ENCODE results near the gene CALN1.

CALN1 gene

GRCh38 chr7:72035266-72035665 lies 376.9 kb downstream of the CALN1 start:
- DNase-seq (ENCODE audit: low spot score), result no peak

GRCh38 chr7:72032934-72033333 lies 379.2 kb downstream of the CALN1 start:
- DNase-seq (ENCODE audit: low spot score), result no peak

GRCh38 chr7:72030994-72031667 lies 381.0 kb downstream of the CALN1 start:
- DNase-seq (ENCODE audit: low spot score), result no peak

GRCh38 chr7:72028267-72028666 lies 383.9 kb downstream of the CALN1 start:
- no peak for DNase-seq (ENCODE audit: low spot score)

- DNase-seq (ENCODE audit: low spot score), result no peak
Observed at GRCh38 chr7:72025381-72025960, 386.7 kb downstream of the CALN1 start.

- no peak for DNase-seq (ENCODE audit: low spot score)
Observed at GRCh38 chr7:72023926-72024325, 388.2 kb downstream of the CALN1 start.

- DNase-seq (ENCODE audit: low spot score), result no peak
Observed at GRCh38 chr7:72021716-72022115, 390.4 kb downstream of the CALN1 start.

- DNase-seq (ENCODE audit: low spot score), result no peak
Observed at GRCh38 chr7:72020311-72020710, 391.8 kb downstream of the CALN1 start.

- no peak for DNase-seq (ENCODE audit: low spot score)
Observed at GRCh38 chr7:72019436-72019835, 392.7 kb downstream of the CALN1 start.

GRCh38 chr7:72017756-72018155 lies 394.4 kb downstream of the CALN1 start:
- DNase-seq (ENCODE audit: low spot score), result no peak

GRCh38 chr7:72016574-72016973 lies 395.6 kb downstream of the CALN1 start:
- no peak for DNase-seq (ENCODE audit: low spot score)

GRCh38 chr7:72015136-72015535 lies 397.0 kb downstream of the CALN1 start:
- DNase-seq (ENCODE audit: low spot score), result no peak

- no peak for DNase-seq (ENCODE audit: low spot score)
Observed at GRCh38 chr7:72007018-72007417, 405.1 kb downstream of the CALN1 start.

GRCh38 chr7:72003236-72003635 lies 408.9 kb downstream of the CALN1 start:
- DNase-seq (ENCODE audit: low spot score), result no peak

- no peak for DNase-seq (ENCODE audit: low spot score)
Observed at GRCh38 chr7:71996141-71996540, 416.0 kb downstream of the CALN1 start.

- DNase-seq (ENCODE audit: low spot score), result no peak
Observed at GRCh38 chr7:71995111-71995510, 417.0 kb downstream of the CALN1 start.

GRCh38 chr7:71991586-71991985 lies 420.6 kb downstream of the CALN1 start:
- no peak for DNase-seq (ENCODE audit: low spot score)

GRCh38 chr7:71990138-71990462 lies 422.0 kb downstream of the CALN1 start:
- DNase-seq (ENCODE audit: low spot score), result no peak

GRCh38 chr7:71988201-71988600 lies 423.9 kb downstream of the CALN1 start:
- DNase-seq (ENCODE audit: low spot score), result no peak

GRCh38 chr7:71987200-71987767 lies 424.9 kb downstream of the CALN1 start:
- DNase-seq (ENCODE audit: low spot score), result no peak

- no peak for DNase-seq (ENCODE audit: low spot score)
Observed at GRCh38 chr7:71984348-71984747, 427.8 kb downstream of the CALN1 start.

- no peak for DNase-seq (ENCODE audit: low spot score)
Observed at GRCh38 chr7:71982851-71983250, 429.3 kb downstream of the CALN1 start.

- DNase-seq (ENCODE audit: low spot score), result no peak
Observed at GRCh38 chr7:71976645-71977044, 435.5 kb downstream of the CALN1 start.

GRCh38 chr7:71974611-71975010 lies 437.5 kb downstream of the CALN1 start:
- no peak for DNase-seq (ENCODE audit: low spot score)

Measured in germinal center (tissue), 1 donor.